PC-9 (cell line): ENCODE results near the gene PDZRN4. TPM values are rescaled to one million over a fixed set of nuclear protein-coding genes. Genes with fewer than 3 reads are reported as not detected.

ENCODE experiments used
- BruUV-seq: library from RNA; stranded (reverse); fragments of 400-500 nt; replicated peaks from 2 replicates; lab custom pipeline; 2021; lab: Mats Ljungman, UMichigan
- CTCF ChIA-PET: fragments of 300-600 bp; sonication (Branson Sonifier 250); formaldehyde crosslinking; loops from one replicate; lab custom pipeline; 2022; ENCODE audit warnings: antibody characterized with exemption; lab: Charles Lee
- POLR2A ChIA-PET: fragments of 300-600 bp; sonication (Branson Sonifier 250); formaldehyde crosslinking; loops from one replicate; lab custom pipeline; 2022; ENCODE audit warnings: antibody characterized with exemption; ENCODE audit not compliant: unreplicated experiment; lab: Charles Lee
- DNase-seq, 2 experiments: peaks; one replicate each; pipeline versions ENCODE4 v3.0.0 to v3.0.0-alpha.2; 2015 to 2022; ENCODE audit warnings: mixed read lengths in 1 of 2
- H2AFZ ChIP-seq: fragments of 200-600 bp; sonication (generic); 2 replicates; pipeline ENCODE4 v1.8.1; 2017; ENCODE audit warnings: antibody characterized with exemption
- H3F3A ChIP-seq: fragments of 200-600 bp; sonication (generic); 2 replicates; pipeline ENCODE4 v1.8.1; 2017; ENCODE audit warnings: antibody characterized with exemption, mild to moderate bottlenecking, low read depth; ENCODE audit not compliant: insufficient read depth
- H3K27ac ChIP-seq: fragments of 200-600 bp; sonication (generic); 2 replicates; pipeline ENCODE4 v1.6.1; 2016; ENCODE audit warnings: mixed run types
- H3K27me3 ChIP-seq: fragments of 200-600 bp; sonication (generic); 2 replicates; pipeline ENCODE4 v1.6.1; 2016; ENCODE audit warnings: low read depth, mixed run types; ENCODE audit not compliant: insufficient read depth
- H3K36me3 ChIP-seq: fragments of 200-600 bp; sonication (generic); 2 replicates; pipeline ENCODE4 v1.6.1; 2016; ENCODE audit warnings: low read depth, mixed run types
- H3K4me1 ChIP-seq: fragments of 200-600 bp; sonication (generic); replicated peaks from 2 replicates; pipeline ENCODE4 v1.6.1; 2016; ENCODE audit warnings: mixed run types; ENCODE audit not compliant: insufficient read depth
- H3K4me2 ChIP-seq: fragments of 200-600 bp; sonication (generic); 2 replicates; pipeline ENCODE4 v1.6.1; 2017; ENCODE audit warnings: mixed run types
- H3K4me3 ChIP-seq: fragments of 200-600 bp; sonication (generic); 2 replicates; pipeline ENCODE4 v1.6.1; 2016; ENCODE audit warnings: mixed run types
- H3K79me2 ChIP-seq: fragments of 200-600 bp; sonication (generic); 2 replicates; pipeline ENCODE4 v1.6.1; 2017; ENCODE audit warnings: low read depth, mixed run types
- H3K9me2 ChIP-seq: fragments of 200-600 bp; sonication (generic); 2 replicates; pipeline ENCODE4 v1.8.1; 2017; ENCODE audit warnings: mild to moderate bottlenecking; ENCODE audit not compliant: insufficient read depth
- H3K9me3 ChIP-seq: fragments of 200-600 bp; sonication (generic); 2 replicates; pipeline ENCODE4 v1.8.1; 2016; ENCODE audit warnings: low read depth; ENCODE audit not compliant: insufficient read depth
- H4K20me1 ChIP-seq: fragments of 200-600 bp; sonication (generic); 2 replicates; pipeline ENCODE4 v1.8.1; 2017; ENCODE audit not compliant: insufficient read depth
- CTCF ChIP-seq: fragments of 200-600 bp; sonication (generic); conservative IDR thresholded peaks from 2 replicates; pipeline ENCODE4 v1.6.1; 2017; ENCODE audit warnings: mixed run types, antibody characterized with exemption, mild to moderate bottlenecking, moderate library complexity
- EZH2 ChIP-seq: fragments of 200-600 bp; sonication (generic); IDR thresholded peaks from 2 replicates; pipeline ENCODE4 v1.8.0; 2017; ENCODE audit warnings: antibody characterized with exemption, low read depth
- intact Hi-C: fragments of 100-400 bp; cut with micrococcal nuclease; formaldehyde crosslinking; loops from one replicate; pipeline ENCODE4 v1.10.0; 2022; ENCODE audit not compliant: unreplicated experiment
- total RNA-seq: library from RNA; stranded (reverse); gene quantifications from 2 replicates; pipeline ENCODE4 v1.2.3, GENCODE V29; 2021

The PDZRN4 gene
- total RNA-seq, 1 experiment from 2014 or later = not detected

GRCh38 chr12:41512497-41512896 is 324.4 kb downstream of the PDZRN4 start:
- H4K20me1 ChIP-seq = no peaks in the 10 kb centered on the region; the same call in 1 of the 2 replicates
- DNase-seq = no peak
- ChIA-PET CTCF (no interaction called here), POLR2A (no interaction called here)
- H3K9me3 ChIP-seq = no peaks in the 10 kb centered on the region
- H3F3A ChIP-seq = no peaks in the 10 kb centered on the region
- H3K4me1 ChIP-seq = no peaks in the 10 kb centered on the region
- no TSS peak for BruUV-seq
- no peaks in the 10 kb centered on the region for H3K36me3 ChIP-seq
- no peak overlapping the region for H3K27ac ChIP-seq
- no peaks in the 10 kb centered on the region for H3K79me2 ChIP-seq
- no peaks in the 10 kb centered on the region for H3K27me3 ChIP-seq
- H3K9me2 ChIP-seq = no peaks in the 10 kb centered on the region
- H3K4me2 ChIP-seq = no peak overlapping the region
- H3K4me3 ChIP-seq = no peak overlapping the region
- TF ChIP-seq EZH2 (no peak), CTCF (no peak)
- no peak overlapping the region for H2AFZ ChIP-seq
- intact Hi-C loops = no loop called here

DNA sequence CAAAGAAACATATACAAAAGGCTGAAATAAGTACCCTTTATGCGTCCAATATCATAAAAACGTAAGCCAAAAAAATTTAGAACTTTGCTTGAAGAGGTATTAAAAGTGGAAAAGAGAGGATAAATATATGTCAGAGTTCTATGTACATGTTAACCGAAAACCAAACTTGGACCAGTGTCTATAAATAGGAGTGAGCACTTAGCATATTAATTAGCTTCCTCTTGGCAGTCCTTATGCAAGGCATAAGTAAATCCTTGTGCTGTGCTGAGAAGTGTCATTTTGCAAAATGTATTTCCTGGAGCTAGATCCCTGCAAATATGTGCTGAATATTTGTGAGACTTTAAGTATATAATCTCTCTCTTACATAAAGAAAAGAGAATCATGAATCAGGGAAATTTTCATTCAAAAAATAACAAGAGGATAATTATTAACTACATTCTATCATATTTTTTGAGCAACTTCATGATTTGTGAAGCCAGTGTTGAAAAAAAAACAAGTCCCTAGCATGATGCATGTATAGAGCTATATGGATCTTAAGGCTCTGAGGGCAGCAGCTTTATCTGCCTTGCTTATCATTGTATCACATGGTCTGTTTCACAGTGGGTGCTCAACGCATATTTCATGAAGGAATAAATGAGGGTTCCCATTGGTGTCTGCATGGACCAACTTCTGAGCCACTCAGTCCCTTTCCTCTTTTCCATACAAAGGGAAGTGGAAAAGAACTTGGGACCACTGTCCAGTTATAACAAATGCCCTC is 326.1 kb downstream of the PDZRN4 start:
- Histone ChIP-seq H3K27ac (no peak overlapping the region), H3K36me3 (no peaks in the 10 kb centered on the region), H3K79me2 (no peaks in the 10 kb centered on the region), H3K9me3 (no peaks in the 10 kb centered on the region), H3K9me2 (no peaks in the 10 kb centered on the region), H2AFZ (no peak overlapping the region), H3K4me3 (no peak overlapping the region), H3K27me3 (no peaks in the 10 kb centered on the region), H3K4me1 (no peaks in the 10 kb centered on the region), H3F3A (no peaks in the 10 kb centered on the region), H3K4me2 (no peak overlapping the region), H4K20me1 (no peaks in the 10 kb centered on the region; the same call in 1 of the 2 replicates)
- ChIA-PET POLR2A (no interaction called here), CTCF (no interaction called here)
- BruUV-seq = no TSS peak
- no peak for DNase-seq
- intact Hi-C loops = no loop called here
- no peak for TF ChIP-seq EZH2
- TF ChIP-seq CTCF = no peak

DNA sequence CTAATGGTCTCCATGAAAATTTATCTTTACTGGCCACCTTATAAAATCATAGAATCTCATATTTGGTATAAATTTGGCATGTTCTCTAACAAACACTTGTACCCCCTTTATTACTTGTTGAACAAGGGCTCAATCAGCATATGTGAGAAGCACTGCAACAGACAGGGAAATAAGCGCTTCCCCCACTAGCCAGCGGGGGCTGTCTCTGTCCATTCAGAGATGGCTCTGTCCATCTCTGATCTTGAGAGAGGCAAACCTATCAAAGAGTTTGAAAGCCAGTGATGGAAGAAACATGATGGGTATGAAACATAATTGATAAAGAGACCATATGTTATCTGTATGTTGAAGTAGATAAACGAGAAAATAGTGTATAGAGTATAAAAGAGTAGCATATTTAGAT is 326.8 kb downstream of the PDZRN4 start:
- DNase-seq = no peak
- Histone ChIP-seq H3K36me3 (no peaks in the 10 kb centered on the region), H3K27me3 (no peaks in the 10 kb centered on the region), H3K4me3 (no peak overlapping the region), H3K4me2 (no peak overlapping the region), H4K20me1 (no peaks in the 10 kb centered on the region; the same call in 1 of the 2 replicates), H3K79me2 (no peaks in the 10 kb centered on the region), H3K9me3 (no peaks in the 10 kb centered on the region), H3F3A (no peaks in the 10 kb centered on the region), H3K4me1 (no peaks in the 10 kb centered on the region), H3K27ac (no peak overlapping the region), H2AFZ (no peak overlapping the region), H3K9me2 (no peaks in the 10 kb centered on the region)
- BruUV-seq = no TSS peak
- CTCF ChIA-PET = no interaction called here
- intact Hi-C loops = no loop called here
- POLR2A ChIA-PET = no interaction called here
- no peak for TF ChIP-seq CTCF
- no peak for TF ChIP-seq EZH2
